Measurements from ENCODE around the gene KRTAP5-7. TPM values are rescaled to one million over a fixed set of nuclear protein-coding genes. Genes with fewer than 3 reads are reported as not detected.

Gene KRTAP5-7
- total RNA-seq, 1 experiment from 2014 or later: not detected

GRCh38 chr11:71491940-71492339, 35.1 kb upstream of the KRTAP5-7 start:
- H3K27ac Mint-ChIP-seq (ENCODE audit: low read depth, unreplicated experiment): no peak overlapping the region
- intact Hi-C loops (cut with micrococcal nuclease): no loop called here
- peaks cover 77% of the 10 kb centered on the region for H3K36me3 Mint-ChIP-seq (ENCODE audit: insufficient read depth, unreplicated experiment)
- no peak for DNase-seq (ENCODE audit: unreplicated experiment)
- no peak overlapping the region for H3K4me3 Mint-ChIP-seq (ENCODE audit: unreplicated experiment)
- H3K27me3 Mint-ChIP-seq (ENCODE audit: insufficient read depth, unreplicated experiment): no peaks in the 10 kb centered on the region
- TF ChIP-seq, protein P1, sequence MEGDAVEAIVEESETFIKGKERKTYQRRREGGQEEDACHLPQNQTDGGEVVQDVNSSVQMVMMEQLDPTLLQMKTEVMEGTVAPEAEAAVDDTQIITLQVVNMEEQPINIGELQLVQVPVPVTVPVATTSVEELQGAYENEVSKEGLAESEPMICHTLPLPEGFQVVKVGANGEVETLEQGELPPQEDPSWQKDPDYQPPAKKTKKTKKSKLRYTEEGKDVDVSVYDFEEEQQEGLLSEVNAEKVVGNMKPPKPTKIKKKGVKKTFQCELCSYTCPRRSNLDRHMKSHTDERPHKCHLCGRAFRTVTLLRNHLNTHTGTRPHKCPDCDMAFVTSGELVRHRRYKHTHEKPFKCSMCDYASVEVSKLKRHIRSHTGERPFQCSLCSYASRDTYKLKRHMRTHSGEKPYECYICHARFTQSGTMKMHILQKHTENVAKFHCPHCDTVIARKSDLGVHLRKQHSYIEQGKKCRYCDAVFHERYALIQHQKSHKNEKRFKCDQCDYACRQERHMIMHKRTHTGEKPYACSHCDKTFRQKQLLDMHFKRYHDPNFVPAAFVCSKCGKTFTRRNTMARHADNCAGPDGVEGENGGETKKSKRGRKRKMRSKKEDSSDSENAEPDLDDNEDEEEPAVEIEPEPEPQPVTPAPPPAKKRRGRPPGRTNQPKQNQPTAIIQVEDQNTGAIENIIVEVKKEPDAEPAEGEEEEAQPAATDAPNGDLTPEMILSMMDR (IDR thresholded peaks at IDR 0.05; ENCODE audit: unreplicated experiment): no peak
- BruUV-seq (replicated peaks): no TSS peak
- POLR2A ChIA-PET: no interaction called here
- no peaks in the 10 kb centered on the region for H3K9me3 Mint-ChIP-seq (ENCODE audit: unreplicated experiment)
- CTCF ChIA-PET: interaction anchor here (0.6 kb wide), 1 partner anchor 772 kb away, joined by 3 read pairs; no protein-coding TSS in a partner anchor
- H3K4me1 Mint-ChIP-seq (ENCODE audit: insufficient read depth, unreplicated experiment): peaks cover 13% of the 10 kb centered on the region

DNA sequence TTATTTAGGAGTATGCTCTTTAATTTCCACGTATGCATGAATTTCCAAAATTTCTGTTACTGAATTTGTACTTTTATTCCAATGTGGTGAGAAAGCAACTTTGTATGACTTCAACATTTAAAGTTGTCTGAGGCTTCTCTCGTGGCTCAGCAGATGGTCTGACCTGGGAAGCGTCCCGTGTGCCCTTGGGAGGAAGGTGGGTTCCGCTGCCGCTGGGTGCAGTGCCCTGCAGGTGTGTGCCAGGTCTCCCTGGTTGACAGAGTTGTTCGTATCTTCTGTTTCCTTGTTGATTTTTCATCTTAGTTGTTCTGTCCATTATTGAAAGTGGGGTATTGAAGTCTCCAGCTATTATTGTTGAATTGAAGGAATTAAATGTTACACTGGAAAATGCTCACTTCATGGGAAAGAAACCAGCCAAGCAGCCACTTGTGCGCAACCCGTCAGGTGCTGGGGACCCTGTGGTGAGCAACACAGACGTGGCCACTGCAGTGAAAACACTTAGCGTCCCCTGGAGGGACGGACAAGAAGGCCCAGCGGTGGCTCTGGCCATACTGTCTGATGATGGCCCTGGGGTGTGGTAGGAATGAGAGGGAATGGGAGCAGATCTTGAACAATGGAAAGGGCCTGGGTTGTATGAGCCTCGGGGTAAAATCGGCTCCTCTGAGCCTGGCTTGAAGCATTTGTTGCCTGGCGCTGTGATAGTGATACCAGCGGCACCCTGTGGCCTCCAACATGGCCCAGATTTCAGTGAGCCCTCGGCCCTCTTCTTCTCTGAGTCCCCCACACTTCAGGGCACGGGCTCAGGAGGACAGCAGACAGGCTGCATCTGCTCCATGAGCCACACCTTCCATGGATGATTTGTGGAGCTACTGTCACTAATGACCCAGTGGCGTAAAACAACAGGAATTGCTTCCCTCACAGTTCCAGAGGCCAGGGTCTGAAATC, 31.5 kb upstream of the KRTAP5-7 start:
- TF ChIP-seq, protein P1 (IDR thresholded peaks at IDR 0.05; ENCODE audit: unreplicated experiment): no peak
- Mint-ChIP-seq H3K4me1 (ENCODE audit: insufficient read depth, unreplicated experiment) (no peaks in the 10 kb centered on the region), H3K9me3 (ENCODE audit: unreplicated experiment) (no peaks in the 10 kb centered on the region), H3K27me3 (ENCODE audit: insufficient read depth, unreplicated experiment) (no peaks in the 10 kb centered on the region), H3K27ac (ENCODE audit: low read depth, unreplicated experiment) (no peak overlapping the region), H3K4me3 (ENCODE audit: unreplicated experiment) (no peak overlapping the region), H3K36me3 (ENCODE audit: insufficient read depth, unreplicated experiment) (peaks cover 74% of the 10 kb centered on the region)
- POLR2A ChIA-PET: no interaction called here
- no peak for DNase-seq (ENCODE audit: unreplicated experiment)
- BruUV-seq (replicated peaks): no TSS peak
- CTCF ChIA-PET: no interaction called here
- intact Hi-C loops (cut with micrococcal nuclease): no loop called here

DNA sequence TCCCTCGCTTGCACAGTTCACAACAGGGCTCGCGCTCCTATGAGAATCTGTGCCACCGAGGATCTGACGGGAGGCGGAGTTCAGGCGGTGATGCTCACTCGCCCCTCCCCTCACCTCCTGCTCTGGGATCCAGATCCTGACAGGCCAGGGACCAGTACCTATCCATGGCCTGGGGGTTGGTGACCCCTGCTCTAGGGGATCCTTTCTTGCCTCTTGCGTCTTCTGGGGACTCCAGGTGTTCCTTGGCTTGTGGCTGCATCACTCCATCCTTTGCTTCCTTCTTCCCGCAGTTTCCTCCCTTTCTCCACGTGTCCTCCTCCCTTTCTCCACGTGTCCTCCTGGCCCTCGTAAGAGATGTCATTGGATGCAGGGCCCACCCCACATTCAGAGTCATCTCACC, 30.6 kb upstream of the KRTAP5-7 start:
- ChIA-PET CTCF (no interaction called here), POLR2A (no interaction called here)
- DNase-seq (ENCODE audit: unreplicated experiment): no peak
- TF ChIP-seq, protein P1 (IDR thresholded peaks at IDR 0.05; ENCODE audit: unreplicated experiment): no peak
- no TSS peak for BruUV-seq (replicated peaks)
- Mint-ChIP-seq H3K27ac (ENCODE audit: low read depth, unreplicated experiment) (no peak overlapping the region), H3K4me3 (ENCODE audit: unreplicated experiment) (no peak overlapping the region), H3K36me3 (ENCODE audit: insufficient read depth, unreplicated experiment) (peaks cover 67% of the 10 kb centered on the region), H3K27me3 (ENCODE audit: insufficient read depth, unreplicated experiment) (no peaks in the 10 kb centered on the region), H3K9me3 (ENCODE audit: unreplicated experiment) (no peaks in the 10 kb centered on the region), H3K4me1 (ENCODE audit: insufficient read depth, unreplicated experiment) (no peaks in the 10 kb centered on the region)
- intact Hi-C loops (cut with micrococcal nuclease): no loop called here

- H3K36me3 Mint-ChIP-seq (ENCODE audit: insufficient read depth, unreplicated experiment): peaks cover 64% of the 10 kb centered on the region
Observed at GRCh38 chr11:71498091-71498490, 29.0 kb upstream of the KRTAP5-7 start.

More at GRCh38 chr11:71498091-71498490, 29.0 kb upstream of the KRTAP5-7 start:
- CTCF ChIA-PET: interaction anchor here (0.6 kb wide), 2 partner anchors 8 to 47 kb away, joined by 3 to 5 read pairs; no protein-coding TSS in a partner anchor
- Mint-ChIP-seq H3K27me3 (ENCODE audit: insufficient read depth, unreplicated experiment) (no peaks in the 10 kb centered on the region), H3K4me1 (ENCODE audit: insufficient read depth, unreplicated experiment) (no peaks in the 10 kb centered on the region), H3K27ac (ENCODE audit: low read depth, unreplicated experiment) (no peak overlapping the region), H3K4me3 (ENCODE audit: unreplicated experiment) (no peak overlapping the region), H3K9me3 (ENCODE audit: unreplicated experiment) (no peaks in the 10 kb centered on the region)
- intact Hi-C loops (cut with micrococcal nuclease): no loop called here
- POLR2A ChIA-PET: no interaction called here
- BruUV-seq (replicated peaks): no TSS peak
- TF ChIP-seq, protein P1 (IDR thresholded peaks at IDR 0.05; ENCODE audit: unreplicated experiment): no peak
- DNase-seq (ENCODE audit: unreplicated experiment): no peak

Data from MCF 10A (cell line).